HepG2 (cell line): ENCODE measurements around the gene ZNF48. TPM values are rescaled to one million over a fixed set of nuclear protein-coding genes. Genes with fewer than 3 reads are reported as not detected.
A peak's percentile ranks its signal among the peaks of the same experiment; 100 is the strongest.

Source experiments
- EEA1 ChIP-seq: sonication (generic); formaldehyde crosslinking; IDR thresholded peaks from 2 replicates; pipeline ENCODE4 v1.5.1; 2020; ENCODE audit warnings: mild to moderate bottlenecking, missing genetic modification reagents, borderline replicate concordance
- FOXM1 ChIP-seq: sonication (generic); formaldehyde crosslinking; IDR thresholded peaks from 2 replicates; pipeline ENCODE4 v1.5.0; 2020; ENCODE audit warnings: missing genetic modification reagents
- JUNB ChIP-seq: sonication (generic); formaldehyde crosslinking; IDR thresholded peaks from 2 replicates; pipeline ENCODE4 v1.8.0; 2022; ENCODE audit warnings: missing genetic modification reagents, mild to moderate bottlenecking, borderline replicate concordance
- MBNL3 ChIP-seq: fragments of 250-450 bp; sonication (Bioruptor Pico); conservative IDR thresholded peaks from 2 replicates; pipeline ENCODE4 v1.8.0; 2022; ENCODE audit warnings: mild to moderate bottlenecking, inconsistent platforms
- MYNN ChIP-seq: sonication (generic); formaldehyde crosslinking; IDR thresholded peaks from 2 replicates; pipeline ENCODE4 v1.4.0; 2020; ENCODE audit warnings: mild to moderate bottlenecking, low read depth, missing genetic modification reagents
- NFATC3 ChIP-seq: sonication (generic); formaldehyde crosslinking; IDR thresholded peaks from 2 replicates; pipeline ENCODE4 v1.5.1; 2020; ENCODE audit warnings: mild to moderate bottlenecking, missing genetic modification reagents
- RFX1 ChIP-seq: fragments of 450-650 bp; IDR thresholded peaks from 2 replicates; pipeline ENCODE4 v1.6.1; 2017
- SIN3B ChIP-seq: fragments of 150-350 bp; IDR thresholded peaks from 2 replicates; pipeline ENCODE4 v1.6.1; 2014; ENCODE audit warnings: low read length
- ZBTB7A ChIP-seq: sonication (generic); formaldehyde crosslinking; IDR thresholded peaks from 2 replicates; pipeline ENCODE4 v1.8.0; 2022; ENCODE audit warnings: mild to moderate bottlenecking, missing genetic modification reagents
- ZKSCAN1 ChIP-seq: fragments of 150-350 bp; IDR thresholded peaks from 2 replicates; pipeline ENCODE4 v1.6.1; 2014; ENCODE audit warnings: low read length
- ZKSCAN5 ChIP-seq: sonication (generic); formaldehyde crosslinking; IDR thresholded peaks from 2 replicates; pipeline ENCODE4 v1.5.1; 2020; ENCODE audit warnings: mild to moderate bottlenecking, missing genetic modification reagents
- ZNF205 ChIP-seq: IDR thresholded peaks from 2 replicates; pipeline ENCODE4 v1.6.1; 2018; ENCODE audit warnings: missing biosample characterization, missing genetic modification reagents
- ZNF224 ChIP-seq: sonication (generic); formaldehyde crosslinking; IDR thresholded peaks from 2 replicates; pipeline ENCODE4 v1.5.0; 2020; ENCODE audit warnings: mild to moderate bottlenecking, missing genetic modification reagents
- ZNF496 ChIP-seq: sonication (generic); formaldehyde crosslinking; IDR thresholded peaks from 2 replicates; pipeline ENCODE4 v1.8.1; 2023; ENCODE audit warnings: mild to moderate bottlenecking, moderate library complexity, missing genetic modification reagents; ENCODE audit not compliant: insufficient replicate concordance
- ZNF766 ChIP-seq: sonication (generic); formaldehyde crosslinking; IDR thresholded peaks from 2 replicates; pipeline ENCODE4 v1.5.0; 2020; ENCODE audit warnings: missing genetic modification reagents, borderline replicate concordance
- ZNF788 ChIP-seq: sonication (generic); formaldehyde crosslinking; IDR thresholded peaks from 2 replicates; pipeline ENCODE4 v1.5.0; 2020; ENCODE audit warnings: mild to moderate bottlenecking, missing genetic modification reagents, borderline replicate concordance
- ZZZ3 ChIP-seq: sonication (generic); formaldehyde crosslinking; IDR thresholded peaks from 2 replicates; pipeline ENCODE4 v1.4.0; 2020; ENCODE audit warnings: missing genetic modification reagents, mild to moderate bottlenecking, borderline replicate concordance
- polyA plus RNA-seq, 8 experiments: library from polyadenylated mRNA; depleted of rRNA in 3 of 8; stranded (reverse) in 7 of 8; unstranded in 1 of 8; fragments of >200 nt; fragmentation: Illumina TruSeq in 4 of 8; extraction: Trizol in 4 of 8; gene quantifications; 2 replicates each; pipeline versions ENCODE4 v1.2.1 to v1.2.3, GENCODE V29; 2011 to 2016; ENCODE audit warnings: low read depth in 4 of 8, missing spikeins in 1 of 8, mixed read lengths in 1 of 8; ENCODE audit not compliant: insufficient read depth in 1 of 8
- total RNA-seq, 5 experiments: library from RNA; depleted of rRNA; stranded (reverse); fragments of >200 nt; fragmentation: Illumina TruSeq; extraction: Trizol; gene quantifications; 2 replicates each; pipeline ENCODE4 v1.2.3, GENCODE V29; 2016; ENCODE audit warnings: low read depth in 1 of 5
- TF ChIP-seq, protein P1 (sequence below): sonication (generic); formaldehyde crosslinking; IDR thresholded peaks from 2 replicates; pipeline ENCODE4 v1.5.1; 2020; ENCODE audit warnings: mild to moderate bottlenecking, missing genetic modification reagents
- TF ChIP-seq, protein P2 (sequence below): sonication (generic); formaldehyde crosslinking; IDR thresholded peaks from 2 replicates; pipeline ENCODE4 v1.4.0; 2020; ENCODE audit warnings: mild to moderate bottlenecking, missing genetic modification reagents
- TF ChIP-seq, protein P3 (sequence below): IDR thresholded peaks from 2 replicates; pipeline ENCODE4 v1.6.1; 2016
- TF ChIP-seq, protein P4 (sequence below): sonication (generic); formaldehyde crosslinking; IDR thresholded peaks from 2 replicates; pipeline ENCODE4 v1.5.0; 2020; ENCODE audit warnings: mild to moderate bottlenecking, missing genetic modification reagents

The ZNF48 gene
- total and polyA plus RNA-seq, 2 of the 13 experiments (the other 11 are each of a cell fraction or from before 2014, with no cell fraction given), result 9.9 to 12.3 TPM

DNA sequence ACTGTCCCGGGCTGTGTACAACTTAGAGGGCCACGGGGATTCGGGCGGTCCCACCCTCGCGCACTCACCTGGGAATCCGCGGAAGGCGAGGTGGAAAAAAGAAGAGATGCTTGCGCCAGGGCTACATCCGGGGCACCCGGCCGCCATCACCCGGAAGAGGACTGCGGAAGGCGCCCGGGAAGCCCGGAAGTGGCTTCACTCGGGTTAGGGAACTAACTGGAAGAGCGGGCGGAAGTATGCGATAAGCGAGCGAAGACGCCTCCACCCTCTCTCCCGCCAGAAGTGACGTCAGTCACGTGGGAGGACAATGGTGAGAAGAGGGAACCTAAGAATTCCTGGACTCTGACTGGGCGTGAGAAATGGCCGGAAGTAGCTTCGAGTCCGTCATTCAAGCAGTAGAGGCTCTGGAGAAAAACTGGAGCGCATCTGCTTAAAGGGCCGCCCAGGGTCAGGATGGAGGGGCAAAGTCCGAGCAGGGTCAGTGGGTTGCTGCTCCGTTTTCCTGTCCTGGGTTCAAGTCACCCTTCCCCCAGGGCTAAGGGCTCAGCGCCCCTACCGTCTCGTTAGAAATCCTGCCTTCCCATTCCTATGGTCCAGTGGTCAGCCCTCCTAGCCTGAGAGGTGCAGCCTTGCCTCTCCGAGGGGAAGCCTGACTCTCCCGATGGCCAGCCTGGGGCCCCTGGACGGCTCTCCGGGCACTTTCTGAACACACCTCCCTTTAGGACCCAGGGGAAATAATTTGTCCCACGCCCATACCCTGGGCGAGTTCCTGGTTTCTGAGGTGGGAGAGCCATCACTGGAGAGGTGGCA is 39.9 kb upstream of the ZNF48 start, which contains the start of gene CD2BP2 (continued):
- TF ChIP-seq, protein P1, sequence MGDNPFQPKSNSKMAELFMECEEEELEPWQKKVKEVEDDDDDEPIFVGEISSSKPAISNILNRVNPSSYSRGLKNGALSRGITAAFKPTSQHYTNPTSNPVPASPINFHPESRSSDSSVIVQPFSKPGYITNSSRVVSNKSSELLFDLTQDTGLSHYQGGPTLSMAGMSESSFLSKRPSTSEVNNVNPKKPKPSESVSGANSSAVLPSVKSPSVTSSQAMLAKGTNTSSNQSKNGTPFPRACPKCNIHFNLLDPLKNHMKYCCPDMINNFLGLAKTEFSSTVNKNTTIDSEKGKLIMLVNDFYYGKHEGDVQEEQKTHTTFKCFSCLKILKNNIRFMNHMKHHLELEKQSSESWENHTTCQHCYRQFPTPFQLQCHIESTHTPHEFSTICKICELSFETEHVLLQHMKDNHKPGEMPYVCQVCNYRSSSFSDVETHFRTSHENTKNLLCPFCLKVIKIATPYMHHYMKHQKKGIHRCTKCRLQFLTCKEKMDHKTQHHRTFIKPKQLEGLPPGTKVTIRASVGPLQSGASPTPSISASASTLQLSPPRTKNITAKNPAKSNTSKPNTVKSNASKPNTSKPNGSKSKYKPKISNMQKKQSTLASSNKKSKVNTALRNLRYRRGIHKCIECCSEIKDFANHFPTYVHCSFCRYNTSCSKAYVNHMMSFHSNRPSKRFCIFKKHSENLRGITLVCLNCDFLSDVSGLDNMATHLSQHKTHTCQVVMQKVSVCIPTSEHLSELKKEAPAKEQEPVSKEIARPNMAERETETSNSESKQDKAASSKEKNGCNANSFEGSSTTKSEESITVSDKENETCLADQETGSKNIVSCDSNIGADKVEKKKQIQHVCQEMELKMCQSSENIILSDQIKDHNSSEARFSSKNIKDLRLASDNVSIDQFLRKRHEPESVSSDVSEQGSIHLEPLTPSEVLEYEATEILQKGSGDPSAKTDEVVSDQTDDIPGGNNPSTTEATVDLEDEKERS (CRISPR knock-in tag), result no peak; the same call in none of the 2 replicates
- TF ChIP-seq RFX1 (no peak), MBNL3 (CRISPR knock-in tag) (no peak), FOXM1 (CRISPR knock-in tag) (no peak; the same call in 1 of the 2 replicates), ZNF224 (no peak), ZKSCAN1 (no peak), ZZZ3 (CRISPR knock-in tag) (no peak; the same call in 1 of the 2 replicates), SIN3B (peak; percentile 39; the same call in 1 of the 2 replicates), ZNF788 (CRISPR knock-in tag) (peak; percentile 43; the same call in 1 of the 2 replicates), ZKSCAN5 (CRISPR knock-in tag) (no peak), MYNN (CRISPR knock-in tag) (no peak), ZNF496 (CRISPR knock-in tag) (no peak), ZBTB7A (CRISPR knock-in tag) (peak; percentile 13; the same call in 1 of the 2 replicates), ZNF205 (peak; percentile 72), EEA1 (CRISPR knock-in tag) (0 out of 2 replicates have a peak, but pooled peaks have one; percentile 30), NFATC3 (no peak; the same call in 1 of the 2 replicates), JUNB (CRISPR knock-in tag) (no peak), ZNF766 (peak; percentile 59; the same call in 1 of the 2 replicates)
- TF ChIP-seq, protein P2, sequence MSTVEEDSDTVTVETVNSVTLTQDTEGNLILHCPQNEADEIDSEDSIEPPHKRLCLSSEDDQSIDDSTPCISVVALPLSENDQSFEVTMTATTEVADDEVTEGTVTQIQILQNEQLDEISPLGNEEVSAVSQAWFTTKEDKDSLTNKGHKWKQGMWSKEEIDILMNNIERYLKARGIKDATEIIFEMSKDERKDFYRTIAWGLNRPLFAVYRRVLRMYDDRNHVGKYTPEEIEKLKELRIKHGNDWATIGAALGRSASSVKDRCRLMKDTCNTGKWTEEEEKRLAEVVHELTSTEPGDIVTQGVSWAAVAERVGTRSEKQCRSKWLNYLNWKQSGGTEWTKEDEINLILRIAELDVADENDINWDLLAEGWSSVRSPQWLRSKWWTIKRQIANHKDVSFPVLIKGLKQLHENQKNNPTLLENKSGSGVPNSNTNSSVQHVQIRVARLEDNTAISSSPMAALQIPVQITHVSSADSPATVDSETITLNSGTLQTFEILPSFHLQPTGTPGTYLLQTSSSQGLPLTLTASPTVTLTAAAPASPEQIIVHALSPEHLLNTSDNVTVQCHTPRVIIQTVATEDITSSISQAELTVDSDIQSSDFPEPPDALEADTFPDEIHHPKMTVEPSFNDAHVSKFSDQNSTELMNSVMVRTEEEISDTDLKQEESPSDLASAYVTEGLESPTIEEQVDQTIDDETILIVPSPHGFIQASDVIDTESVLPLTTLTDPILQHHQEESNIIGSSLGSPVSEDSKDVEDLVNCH, result peak; percentile 98; the same call in 1 of the 2 replicates
- TF ChIP-seq, protein P3, sequence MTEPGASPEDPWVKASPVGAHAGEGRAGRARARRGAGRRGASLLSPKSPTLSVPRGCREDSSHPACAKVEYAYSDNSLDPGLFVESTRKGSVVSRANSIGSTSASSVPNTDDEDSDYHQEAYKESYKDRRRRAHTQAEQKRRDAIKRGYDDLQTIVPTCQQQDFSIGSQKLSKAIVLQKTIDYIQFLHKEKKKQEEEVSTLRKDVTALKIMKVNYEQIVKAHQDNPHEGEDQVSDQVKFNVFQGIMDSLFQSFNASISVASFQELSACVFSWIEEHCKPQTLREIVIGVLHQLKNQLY (CRISPR knock-in tag), result peak; percentile 61
- TF ChIP-seq, protein P4, sequence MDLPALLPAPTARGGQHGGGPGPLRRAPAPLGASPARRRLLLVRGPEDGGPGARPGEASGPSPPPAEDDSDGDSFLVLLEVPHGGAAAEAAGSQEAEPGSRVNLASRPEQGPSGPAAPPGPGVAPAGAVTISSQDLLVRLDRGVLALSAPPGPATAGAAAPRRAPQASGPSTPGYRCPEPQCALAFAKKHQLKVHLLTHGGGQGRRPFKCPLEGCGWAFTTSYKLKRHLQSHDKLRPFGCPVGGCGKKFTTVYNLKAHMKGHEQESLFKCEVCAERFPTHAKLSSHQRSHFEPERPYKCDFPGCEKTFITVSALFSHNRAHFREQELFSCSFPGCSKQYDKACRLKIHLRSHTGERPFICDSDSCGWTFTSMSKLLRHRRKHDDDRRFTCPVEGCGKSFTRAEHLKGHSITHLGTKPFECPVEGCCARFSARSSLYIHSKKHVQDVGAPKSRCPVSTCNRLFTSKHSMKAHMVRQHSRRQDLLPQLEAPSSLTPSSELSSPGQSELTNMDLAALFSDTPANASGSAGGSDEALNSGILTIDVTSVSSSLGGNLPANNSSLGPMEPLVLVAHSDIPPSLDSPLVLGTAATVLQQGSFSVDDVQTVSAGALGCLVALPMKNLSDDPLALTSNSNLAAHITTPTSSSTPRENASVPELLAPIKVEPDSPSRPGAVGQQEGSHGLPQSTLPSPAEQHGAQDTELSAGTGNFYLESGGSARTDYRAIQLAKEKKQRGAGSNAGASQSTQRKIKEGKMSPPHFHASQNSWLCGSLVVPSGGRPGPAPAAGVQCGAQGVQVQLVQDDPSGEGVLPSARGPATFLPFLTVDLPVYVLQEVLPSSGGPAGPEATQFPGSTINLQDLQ (CRISPR knock-in tag), result no peak; the same call in 1 of the 2 replicates
